ENCODE data around the gene CFAP157.

Gene CFAP157

DNA sequence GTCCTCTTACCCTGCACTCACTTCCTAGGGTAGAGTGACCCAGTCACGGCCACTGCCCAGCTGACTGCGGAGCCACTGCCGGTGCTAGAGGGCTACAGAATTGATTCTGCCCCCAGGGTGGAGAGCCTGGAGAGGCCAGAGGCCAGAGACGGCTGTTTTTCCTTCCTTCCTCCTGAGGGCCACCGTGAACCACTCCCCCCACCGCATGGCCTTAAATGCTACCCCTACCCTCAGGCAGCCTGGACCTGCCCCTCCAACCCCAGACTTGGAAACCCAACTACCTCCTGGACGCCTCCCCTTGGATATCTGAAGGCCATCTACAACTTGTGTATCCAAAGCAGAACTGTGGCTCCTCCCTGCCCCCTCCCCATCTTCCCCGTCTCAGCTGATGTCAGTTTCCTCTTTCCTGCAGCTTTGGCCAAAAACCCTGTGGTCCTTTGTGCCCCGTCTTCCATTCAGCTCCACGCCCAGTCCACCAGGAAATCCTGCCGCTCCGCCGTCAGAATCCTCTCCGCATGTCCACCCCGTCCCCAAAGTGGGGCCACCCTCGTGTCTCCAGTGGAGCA, 55.4 kb downstream of the CFAP157 start:
- TF ChIP-seq, protein P1, sequence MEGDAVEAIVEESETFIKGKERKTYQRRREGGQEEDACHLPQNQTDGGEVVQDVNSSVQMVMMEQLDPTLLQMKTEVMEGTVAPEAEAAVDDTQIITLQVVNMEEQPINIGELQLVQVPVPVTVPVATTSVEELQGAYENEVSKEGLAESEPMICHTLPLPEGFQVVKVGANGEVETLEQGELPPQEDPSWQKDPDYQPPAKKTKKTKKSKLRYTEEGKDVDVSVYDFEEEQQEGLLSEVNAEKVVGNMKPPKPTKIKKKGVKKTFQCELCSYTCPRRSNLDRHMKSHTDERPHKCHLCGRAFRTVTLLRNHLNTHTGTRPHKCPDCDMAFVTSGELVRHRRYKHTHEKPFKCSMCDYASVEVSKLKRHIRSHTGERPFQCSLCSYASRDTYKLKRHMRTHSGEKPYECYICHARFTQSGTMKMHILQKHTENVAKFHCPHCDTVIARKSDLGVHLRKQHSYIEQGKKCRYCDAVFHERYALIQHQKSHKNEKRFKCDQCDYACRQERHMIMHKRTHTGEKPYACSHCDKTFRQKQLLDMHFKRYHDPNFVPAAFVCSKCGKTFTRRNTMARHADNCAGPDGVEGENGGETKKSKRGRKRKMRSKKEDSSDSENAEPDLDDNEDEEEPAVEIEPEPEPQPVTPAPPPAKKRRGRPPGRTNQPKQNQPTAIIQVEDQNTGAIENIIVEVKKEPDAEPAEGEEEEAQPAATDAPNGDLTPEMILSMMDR (IDR thresholded peaks at IDR 0.05; ENCODE audit: extremely low read depth, missing control alignments): no peak
- no peak for DNase-seq (ENCODE audit: low spot score)

DNA sequence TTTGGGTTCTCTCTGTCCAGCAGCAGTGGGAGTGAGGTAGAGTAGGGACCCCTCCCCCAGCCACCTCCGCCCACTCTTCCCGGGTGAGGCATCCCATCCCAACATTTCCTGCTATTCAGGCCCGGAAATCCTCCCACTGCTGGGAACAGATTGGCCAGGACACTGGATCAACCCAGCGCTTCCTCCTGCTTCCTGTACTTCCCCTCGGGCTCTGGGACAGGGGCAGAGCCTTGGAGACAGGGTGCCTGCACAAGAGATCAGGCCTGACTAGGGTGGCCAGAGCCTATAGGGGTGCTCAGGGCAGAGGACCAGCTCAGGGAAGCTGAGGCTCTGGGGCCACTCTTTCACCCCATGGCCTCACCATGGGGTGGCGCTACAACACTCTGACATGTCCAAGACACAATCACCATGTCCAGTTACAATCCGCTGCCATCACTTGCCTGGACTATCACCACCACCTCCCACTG, 57.2 kb downstream of the CFAP157 start:
- DNase-seq (ENCODE audit: low spot score): no peak
- TF ChIP-seq, protein P1 (IDR thresholded peaks at IDR 0.05; ENCODE audit: extremely low read depth, missing control alignments): peak; percentile 36

DNA sequence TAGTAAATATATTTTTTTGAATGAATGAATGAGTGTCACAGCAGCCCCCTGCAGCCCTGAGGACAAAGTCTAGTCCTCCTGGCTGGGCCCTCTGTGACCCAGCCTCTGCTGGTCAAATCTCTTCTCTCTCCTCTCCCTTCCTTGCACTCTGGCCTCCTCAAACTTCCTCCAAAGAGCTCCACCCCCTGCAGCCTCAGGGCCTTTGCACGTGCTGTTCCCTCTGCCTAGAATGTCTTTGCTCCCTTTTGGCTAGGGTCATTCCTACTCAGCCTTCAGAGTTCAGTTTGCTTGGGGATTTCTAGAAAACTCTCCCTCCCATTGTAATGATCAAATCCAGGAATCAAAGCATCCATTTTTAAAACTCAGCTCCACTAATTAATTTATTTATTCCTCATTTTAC, 58.6 kb downstream of the CFAP157 start:
- TF ChIP-seq, protein P1 (IDR thresholded peaks at IDR 0.05; ENCODE audit: extremely low read depth, missing control alignments): no peak
- no peak for DNase-seq (ENCODE audit: low spot score)
